Measurements from ENCODE around the gene DAND5. TPM values are rescaled to one million over a fixed set of nuclear protein-coding genes. Genes with fewer than 3 reads are reported as not detected.
"Not testable (repeated sequence)": the region's sequence is repeated elsewhere in the genome, so short reads cannot be mapped to it uniquely, and the experiment has no call there.

DAND5 gene
- total RNA-seq, 1 donor from 2014 or later: not detected

DNA sequence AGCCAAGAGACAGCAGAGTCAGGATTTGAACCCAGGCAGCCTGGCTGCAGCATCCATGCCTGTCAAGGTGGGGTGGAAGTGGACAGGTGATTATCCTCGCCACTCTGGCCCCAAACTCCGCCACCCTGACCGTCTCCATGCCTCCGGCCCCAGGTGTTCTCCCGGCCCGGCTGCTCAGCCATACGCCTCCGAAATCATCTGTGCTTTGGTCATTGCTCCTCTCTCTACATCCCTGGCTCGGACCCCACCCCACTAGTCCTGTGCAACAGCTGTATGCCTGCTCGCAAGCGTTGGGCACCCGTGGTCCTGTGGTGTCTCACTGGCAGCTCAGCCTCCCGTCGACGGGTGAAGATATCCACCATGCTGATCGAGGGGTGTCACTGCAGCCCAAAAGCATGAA is 3.9 kb downstream of the DAND5 start:
- TF ChIP-seq, protein P1, sequence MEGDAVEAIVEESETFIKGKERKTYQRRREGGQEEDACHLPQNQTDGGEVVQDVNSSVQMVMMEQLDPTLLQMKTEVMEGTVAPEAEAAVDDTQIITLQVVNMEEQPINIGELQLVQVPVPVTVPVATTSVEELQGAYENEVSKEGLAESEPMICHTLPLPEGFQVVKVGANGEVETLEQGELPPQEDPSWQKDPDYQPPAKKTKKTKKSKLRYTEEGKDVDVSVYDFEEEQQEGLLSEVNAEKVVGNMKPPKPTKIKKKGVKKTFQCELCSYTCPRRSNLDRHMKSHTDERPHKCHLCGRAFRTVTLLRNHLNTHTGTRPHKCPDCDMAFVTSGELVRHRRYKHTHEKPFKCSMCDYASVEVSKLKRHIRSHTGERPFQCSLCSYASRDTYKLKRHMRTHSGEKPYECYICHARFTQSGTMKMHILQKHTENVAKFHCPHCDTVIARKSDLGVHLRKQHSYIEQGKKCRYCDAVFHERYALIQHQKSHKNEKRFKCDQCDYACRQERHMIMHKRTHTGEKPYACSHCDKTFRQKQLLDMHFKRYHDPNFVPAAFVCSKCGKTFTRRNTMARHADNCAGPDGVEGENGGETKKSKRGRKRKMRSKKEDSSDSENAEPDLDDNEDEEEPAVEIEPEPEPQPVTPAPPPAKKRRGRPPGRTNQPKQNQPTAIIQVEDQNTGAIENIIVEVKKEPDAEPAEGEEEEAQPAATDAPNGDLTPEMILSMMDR (IDR thresholded peaks at IDR 0.05; ENCODE audit: insufficient read depth, low read length, severe bottlenecking): no peak
- H3K36me3 ChIP-seq (ENCODE audit: control insufficient read depth, insufficient read depth, low read length): no peaks in the 10 kb centered on the region
- FAIRE-seq: no peak
- DNase-seq (ENCODE audit: low read depth): no peak
- no peaks in the 10 kb centered on the region for H3K27me3 ChIP-seq (ENCODE audit: control insufficient read depth, insufficient read depth, low read length)
- H3K4me3 ChIP-seq (ENCODE audit: low read depth, low read length): no peak overlapping the region

DNA sequence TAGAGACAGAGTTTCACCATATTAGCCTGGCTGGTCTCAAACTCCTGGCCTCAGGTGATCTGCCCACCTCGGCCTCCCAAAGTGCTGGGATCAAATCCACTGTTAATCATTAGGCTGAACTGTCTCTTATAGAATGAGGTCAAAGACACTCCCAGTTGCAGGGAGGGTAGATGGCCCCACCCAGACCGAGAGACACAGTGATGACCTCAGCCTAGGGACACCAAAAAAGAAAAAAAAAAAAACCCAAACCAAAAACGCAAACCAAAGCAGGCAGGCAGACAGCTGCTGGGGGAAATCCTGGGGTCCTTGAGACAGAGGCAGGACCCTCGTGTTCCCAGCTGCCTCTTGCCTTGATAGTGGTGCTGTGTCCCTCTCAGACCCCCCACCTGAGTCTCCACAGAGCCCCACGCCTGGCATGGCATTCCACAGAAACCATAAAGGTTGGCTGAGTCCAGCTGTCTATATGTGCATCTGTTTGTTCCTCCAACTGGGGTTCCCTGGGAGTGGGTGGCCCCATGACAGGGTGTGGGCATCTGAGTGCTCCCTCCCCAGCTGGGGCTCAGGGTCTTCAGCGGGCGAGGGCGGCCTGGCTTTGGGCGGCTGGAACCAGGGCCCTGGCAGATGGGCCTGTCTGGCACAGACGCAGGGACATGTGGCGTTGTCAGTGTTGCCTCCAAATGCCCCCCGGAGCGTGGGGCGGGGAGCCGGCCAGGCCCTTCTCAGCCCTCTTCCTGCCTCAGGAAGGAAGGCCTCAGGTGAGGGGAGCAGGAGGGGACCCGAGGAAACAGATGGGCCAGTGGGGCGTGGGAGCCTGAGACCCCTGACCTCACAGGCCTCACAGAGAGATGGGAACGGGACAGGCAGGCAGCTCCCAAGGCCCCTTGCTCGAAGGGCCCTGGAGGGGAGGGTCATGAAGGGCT is 5.2 kb downstream of the DAND5 start:
- DNase-seq (ENCODE audit: low read depth) (no peak), FAIRE-seq (no peak)
- TF ChIP-seq, protein P1 (IDR thresholded peaks at IDR 0.05; ENCODE audit: insufficient read depth, low read length, severe bottlenecking): no peak
- Histone ChIP-seq H3K4me3 (ENCODE audit: low read depth, low read length) (no peak overlapping the region), H3K27me3 (ENCODE audit: control insufficient read depth, insufficient read depth, low read length) (no peaks in the 10 kb centered on the region), H3K36me3 (ENCODE audit: control insufficient read depth, insufficient read depth, low read length) (no peaks in the 10 kb centered on the region)

DNA sequence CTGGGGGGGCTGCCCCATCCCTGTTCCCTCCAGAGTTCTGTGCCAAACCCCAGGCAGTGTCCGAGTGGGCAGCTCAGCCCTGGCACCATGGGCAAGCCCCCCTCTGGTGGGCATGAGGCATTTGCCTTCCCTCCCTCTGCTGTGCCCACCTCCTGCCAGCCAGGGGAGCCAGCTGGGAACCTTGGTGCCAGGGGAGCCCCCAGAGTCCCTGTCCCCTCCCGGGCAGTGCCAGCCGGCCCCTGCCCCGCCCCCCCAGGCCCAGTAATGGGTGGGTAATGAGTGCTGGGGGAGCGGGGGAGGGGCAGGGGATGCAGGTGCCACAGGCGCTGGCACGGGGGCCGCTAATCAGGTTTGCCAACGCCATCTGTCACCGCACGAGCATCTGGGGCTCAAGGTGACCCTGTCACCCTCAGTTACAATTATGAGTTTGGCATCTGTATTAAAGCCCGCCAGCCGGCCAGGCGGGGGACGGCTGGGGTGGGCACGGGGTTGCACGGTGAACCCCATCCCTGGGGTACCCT is 5.9 kb downstream of the DAND5 start:
- FAIRE-seq (no peak), DNase-seq (ENCODE audit: low read depth) (no peak)
- Histone ChIP-seq H3K36me3 (ENCODE audit: control insufficient read depth, insufficient read depth, low read length) (no peaks in the 10 kb centered on the region), H3K27me3 (ENCODE audit: control insufficient read depth, insufficient read depth, low read length) (no peaks in the 10 kb centered on the region), H3K4me3 (ENCODE audit: low read depth, low read length) (no peak overlapping the region)
- TF ChIP-seq, protein P1 (IDR thresholded peaks at IDR 0.05; ENCODE audit: insufficient read depth, low read length, severe bottlenecking): no peak

DNA sequence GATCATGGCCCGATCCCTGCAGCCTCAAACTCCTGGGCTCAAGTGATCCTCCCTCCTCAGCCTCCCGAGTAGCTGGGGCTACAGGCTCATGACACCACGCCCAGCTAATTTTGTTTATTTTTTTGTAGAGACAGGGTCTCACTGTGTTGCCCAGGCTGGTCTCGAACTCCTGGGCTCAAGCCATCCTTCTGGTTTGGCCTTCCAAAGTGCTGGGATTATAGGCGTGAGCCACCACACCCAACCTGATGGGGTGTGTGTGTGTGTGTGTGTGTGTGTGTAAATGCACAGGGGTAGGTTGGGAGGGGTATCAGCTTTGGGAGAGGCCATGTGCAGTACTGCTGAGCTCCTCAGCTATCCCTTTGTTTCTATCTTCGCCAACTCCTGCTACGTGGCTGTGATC is 6.7 kb downstream of the DAND5 start:
- H3K36me3 ChIP-seq (ENCODE audit: control insufficient read depth, insufficient read depth, low read length); DNase-seq (ENCODE audit: low read depth); FAIRE-seq; H3K4me3 ChIP-seq (ENCODE audit: low read depth, low read length); H3K27me3 ChIP-seq (ENCODE audit: control insufficient read depth, insufficient read depth, low read length): not testable (repeated sequence)

DNA sequence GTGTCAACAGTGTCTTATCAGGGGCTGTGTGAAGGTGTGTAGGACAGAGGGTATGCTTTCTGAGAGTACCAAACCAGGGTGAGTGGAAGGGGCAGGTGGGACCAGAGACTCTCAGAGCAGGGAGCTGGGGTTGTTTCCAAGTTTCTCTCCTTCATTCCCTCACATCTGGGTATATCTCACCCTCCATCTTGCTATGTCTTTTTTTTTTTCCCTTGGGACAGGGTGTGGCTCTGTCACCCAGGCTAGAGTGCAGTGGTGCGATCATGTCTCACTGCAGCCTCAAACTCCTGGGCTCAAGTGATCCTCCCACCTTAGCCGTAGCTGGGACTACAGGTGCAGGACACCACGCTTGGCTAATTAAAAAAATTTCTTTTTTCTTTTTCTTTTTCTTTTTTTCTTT is 10.6 kb downstream of the DAND5 start:
- Histone ChIP-seq H3K27me3 (ENCODE audit: control insufficient read depth, insufficient read depth, low read length) (peaks cover 2% of the 10 kb centered on the region), H3K4me3 (ENCODE audit: low read depth, low read length) (no peak overlapping the region), H3K36me3 (ENCODE audit: control insufficient read depth, insufficient read depth, low read length) (no peaks in the 10 kb centered on the region)
- DNase-seq (ENCODE audit: low read depth) (no peak), FAIRE-seq (no peak)
- TF ChIP-seq, protein P1 (IDR thresholded peaks at IDR 0.05; ENCODE audit: insufficient read depth, low read length, severe bottlenecking): no peak

DNA sequence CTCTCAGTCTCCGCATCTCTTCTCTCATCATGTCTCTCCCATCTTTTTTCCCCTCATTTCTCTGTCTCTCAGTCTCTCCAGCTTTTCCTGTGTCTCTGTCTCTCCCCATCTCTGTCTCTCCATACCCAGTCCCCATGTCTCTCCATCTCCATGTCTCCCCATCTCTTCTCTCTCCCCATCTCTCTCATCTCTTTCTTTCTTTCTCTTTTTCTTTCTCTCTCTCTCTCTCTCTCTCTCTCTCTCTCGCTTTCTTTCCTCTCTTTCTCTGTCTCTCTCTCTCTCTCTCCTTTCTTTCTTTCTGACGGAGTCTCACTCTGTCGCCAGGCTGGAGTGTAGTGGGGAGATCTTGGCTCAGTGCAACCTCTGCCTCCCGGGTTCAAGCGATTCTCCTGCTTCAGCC is 13.3 kb downstream of the DAND5 start:
- H3K4me3 ChIP-seq (ENCODE audit: low read depth, low read length): no peak overlapping the region
- DNase-seq (ENCODE audit: low read depth) (no peak), FAIRE-seq (no peak)
- TF ChIP-seq, protein P1 (IDR thresholded peaks at IDR 0.05; ENCODE audit: insufficient read depth, low read length, severe bottlenecking): no peak
- H3K36me3 ChIP-seq (ENCODE audit: control insufficient read depth, insufficient read depth, low read length): no peaks in the 10 kb centered on the region
- peaks cover 2% of the 10 kb centered on the region for H3K27me3 ChIP-seq (ENCODE audit: control insufficient read depth, insufficient read depth, low read length)

Data from bronchial epithelial cell (primary cell).